Measurements from ENCODE around the gene C1orf21.

- TF ChIP-seq, protein P1, sequence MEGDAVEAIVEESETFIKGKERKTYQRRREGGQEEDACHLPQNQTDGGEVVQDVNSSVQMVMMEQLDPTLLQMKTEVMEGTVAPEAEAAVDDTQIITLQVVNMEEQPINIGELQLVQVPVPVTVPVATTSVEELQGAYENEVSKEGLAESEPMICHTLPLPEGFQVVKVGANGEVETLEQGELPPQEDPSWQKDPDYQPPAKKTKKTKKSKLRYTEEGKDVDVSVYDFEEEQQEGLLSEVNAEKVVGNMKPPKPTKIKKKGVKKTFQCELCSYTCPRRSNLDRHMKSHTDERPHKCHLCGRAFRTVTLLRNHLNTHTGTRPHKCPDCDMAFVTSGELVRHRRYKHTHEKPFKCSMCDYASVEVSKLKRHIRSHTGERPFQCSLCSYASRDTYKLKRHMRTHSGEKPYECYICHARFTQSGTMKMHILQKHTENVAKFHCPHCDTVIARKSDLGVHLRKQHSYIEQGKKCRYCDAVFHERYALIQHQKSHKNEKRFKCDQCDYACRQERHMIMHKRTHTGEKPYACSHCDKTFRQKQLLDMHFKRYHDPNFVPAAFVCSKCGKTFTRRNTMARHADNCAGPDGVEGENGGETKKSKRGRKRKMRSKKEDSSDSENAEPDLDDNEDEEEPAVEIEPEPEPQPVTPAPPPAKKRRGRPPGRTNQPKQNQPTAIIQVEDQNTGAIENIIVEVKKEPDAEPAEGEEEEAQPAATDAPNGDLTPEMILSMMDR (conservative IDR thresholded peaks at IDR 0.05; ENCODE audit: low read length) = no peak
- TF ChIP-seq EZH2phosphoT487 (IDR thresholded peaks at IDR 0.05; ENCODE audit: borderline replicate concordance) = no peak
Measured at GRCh38 chr1:184502161-184502560, 115.3 kb downstream of the C1orf21 start.
